H1 (cell line): ENCODE results near the gene RFX5.

Experiments used
- CTCF ChIP-seq, 3 experiments: IDR thresholded peaks; 1 replicate in 2 of 3; 2 replicates in 1 of 3; pipeline versions ENCODE4 v1.5.1 to v1.6.1; 2011; ENCODE audit warnings: low read length in 3 of 3, mild to moderate bottlenecking in 3 of 3, inconsistent platforms in 2 of 3, low read depth in 1 of 3, moderate library complexity in 1 of 3; ENCODE audit not compliant: insufficient read depth in 1 of 3; ENCODE audit errors: control extremely low read depth in 1 of 3
- EP300 ChIP-seq, 2 experiments: IDR thresholded peaks; 1 replicate in 1 of 2; 2 replicates in 1 of 2; pipeline ENCODE4 v1.6.1; 2011 to 2012; ENCODE audit warnings: low read depth in 2 of 2, low read length in 2 of 2, mild to moderate bottlenecking in 2 of 2, borderline replicate concordance in 1 of 2, inconsistent platforms in 1 of 2, moderate library complexity in 1 of 2
- EZH2 ChIP-seq: fragments of 200-600 bp; sonication (generic); IDR thresholded peaks from 2 replicates; pipeline ENCODE4 v1.7.1; 2012; ENCODE audit warnings: low read depth, mild to moderate bottlenecking, moderate library complexity, low read length, inconsistent platforms; ENCODE audit not compliant: severe bottlenecking
- GABPA ChIP-seq: IDR thresholded peaks from 2 replicates; pipeline ENCODE4 v1.6.1; 2011; ENCODE audit warnings: mild to moderate bottlenecking, low read length, moderate library complexity, borderline replicate concordance; ENCODE audit not compliant: insufficient read depth
- HDAC2 ChIP-seq, 2 experiments: fragments of 300-600 bp in 1 of 2; sonication (generic) in 1 of 2; IDR thresholded peaks; 2 replicates each; pipeline ENCODE4 v1.6.1; 2011 to 2012; ENCODE audit warnings: low read depth in 2 of 2, low read length in 2 of 2, mild to moderate bottlenecking in 2 of 2, moderate library complexity in 2 of 2, borderline replicate concordance in 1 of 2, inconsistent platforms in 1 of 2
- JUND ChIP-seq: IDR thresholded peaks from 2 replicates; pipeline ENCODE4 v1.6.1; 2011; ENCODE audit warnings: mild to moderate bottlenecking, improper control_type of control experiment, low read length
- POLR2A ChIP-seq, 2 experiments: IDR thresholded peaks; 1 replicate in 1 of 2; 2 replicates in 1 of 2; pipeline ENCODE4 v1.6.1; 2011; ENCODE audit warnings: low read depth in 2 of 2, low read length in 2 of 2, mild to moderate bottlenecking in 2 of 2; ENCODE audit errors: control extremely low read depth in 1 of 2
- POLR2AphosphoS5 ChIP-seq: IDR thresholded peaks from 2 replicates; pipeline ENCODE4 v1.6.1; 2011; ENCODE audit warnings: low read depth, low read length
- SIN3A ChIP-seq, 2 experiments: IDR thresholded peaks in 1 of 2; conservative IDR thresholded peaks in 1 of 2; 2 replicates each; pipeline ENCODE4 v1.6.1; 2011 to 2012; ENCODE audit warnings: low read length in 2 of 2, improper control_type of control experiment in 1 of 2, low read depth in 1 of 2, mild to moderate bottlenecking in 1 of 2
- TEAD4 ChIP-seq: IDR thresholded peaks from 2 replicates; pipeline ENCODE4 v1.6.1; 2012; ENCODE audit warnings: low read depth, low read length, inconsistent platforms, mixed read lengths
- ZNF274 ChIP-seq: IDR thresholded peaks from 2 replicates; pipeline ENCODE4 v1.7.0; 2012; ENCODE audit warnings: low read length, borderline replicate concordance; ENCODE audit errors: extremely low read depth

GRCh38 chr1:151370211-151370911 lies 23.3 kb upstream of the RFX5 start:
- no peak for TF ChIP-seq JUND
- TF ChIP-seq CTCF (IDR thresholded peaks at IDR 0.05; ENCODE audit: control extremely low read depth in 1 of 3, insufficient read depth in 1 of 3, low read depth in 1 of 3, low read length in 3 of 3): no peak
- no peak for TF ChIP-seq EP300 (IDR thresholded peaks at IDR 0.05; ENCODE audit: borderline replicate concordance in 1 of 2, low read depth in 2 of 2, low read length in 2 of 2)
- no peak for TF ChIP-seq TEAD4
- no peak for TF ChIP-seq POLR2A (IDR thresholded peaks at IDR 0.05; ENCODE audit: control extremely low read depth in 1 of 2, low read depth in 2 of 2, low read length in 2 of 2)
- TF ChIP-seq POLR2AphosphoS5: no peak
- no peak for TF ChIP-seq GABPA
- TF ChIP-seq ZNF274: no peak
- no peak for TF ChIP-seq EZH2
- no peak for TF ChIP-seq HDAC2 (IDR thresholded peaks at IDR 0.05; ENCODE audit: borderline replicate concordance in 1 of 2, low read depth in 2 of 2, low read length in 2 of 2)
- TF ChIP-seq SIN3A (conservative IDR thresholded peaks at IDR 0.05 in 1 of 2, IDR thresholded peaks at IDR 0.05 in 1 of 2; ENCODE audit: low read depth in 1 of 2, low read length in 2 of 2): no peak
